SK-MEL-5 (cell line): ENCODE measurements around the gene ACTR3. TPM values are rescaled to one million over a fixed set of nuclear protein-coding genes. Genes with fewer than 3 reads are reported as not detected.

Experiments
- DNase-seq: peaks from one replicate; pipeline ENCODE4 v3.0.0-alpha.2; 2016; ENCODE audit warnings: low read depth, low spot score
- in situ Hi-C: cut with HindIII; loops from 2 replicates; pipeline ENCODE4 v1.10.0; 2016; ENCODE audit warnings: low sequenced_read_pairs, high pct_unique_total_duplicates, low pct_unique_long_range_greater_than_20kb
- total RNA-seq: library from RNA; depleted of rRNA; stranded (reverse); fragments of >200 nt; shearing (Covaris generic); gene quantifications from 2 replicates; pipeline ENCODE4 v1.2.3, GENCODE V29; 2014

ACTR3 gene
- total RNA-seq, 1 experiment from 2014 or later: 218 TPM

DNA sequence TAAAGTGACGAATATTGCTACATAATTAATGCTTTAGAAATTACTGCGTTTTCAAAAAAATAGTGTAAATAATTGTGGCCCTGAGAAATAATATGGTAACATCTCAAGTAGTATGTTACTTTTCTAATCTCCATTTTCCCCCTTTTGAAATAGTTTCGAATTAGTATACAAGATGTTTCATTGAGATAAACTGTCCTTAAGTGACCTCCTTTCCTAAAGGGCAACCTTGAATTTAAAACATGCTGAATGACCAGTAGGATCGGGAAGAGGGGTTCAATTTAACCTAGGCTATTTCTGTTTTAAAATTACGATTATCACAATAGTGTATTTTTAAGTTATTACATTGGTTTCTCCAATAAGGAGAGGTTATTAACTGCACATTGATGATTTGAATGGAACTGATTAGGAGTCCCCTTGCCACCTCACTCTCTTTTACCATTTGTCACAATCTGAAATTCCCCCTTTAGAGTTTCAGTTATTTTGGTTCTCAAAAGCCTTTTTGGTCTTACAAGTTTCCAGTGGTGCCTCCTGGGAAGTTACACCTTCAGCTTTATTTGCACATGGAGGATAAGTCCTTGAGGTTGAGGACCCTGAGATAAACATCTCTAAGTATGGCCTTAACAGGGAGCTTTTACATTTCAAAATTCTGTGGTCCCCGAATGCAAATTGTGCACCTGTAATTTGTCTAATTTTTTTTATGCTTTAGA, 2.3 kb downstream of the ACTR3 start:
- in situ Hi-C loops: no loop called here
- DNase-seq: no peak

DNA sequence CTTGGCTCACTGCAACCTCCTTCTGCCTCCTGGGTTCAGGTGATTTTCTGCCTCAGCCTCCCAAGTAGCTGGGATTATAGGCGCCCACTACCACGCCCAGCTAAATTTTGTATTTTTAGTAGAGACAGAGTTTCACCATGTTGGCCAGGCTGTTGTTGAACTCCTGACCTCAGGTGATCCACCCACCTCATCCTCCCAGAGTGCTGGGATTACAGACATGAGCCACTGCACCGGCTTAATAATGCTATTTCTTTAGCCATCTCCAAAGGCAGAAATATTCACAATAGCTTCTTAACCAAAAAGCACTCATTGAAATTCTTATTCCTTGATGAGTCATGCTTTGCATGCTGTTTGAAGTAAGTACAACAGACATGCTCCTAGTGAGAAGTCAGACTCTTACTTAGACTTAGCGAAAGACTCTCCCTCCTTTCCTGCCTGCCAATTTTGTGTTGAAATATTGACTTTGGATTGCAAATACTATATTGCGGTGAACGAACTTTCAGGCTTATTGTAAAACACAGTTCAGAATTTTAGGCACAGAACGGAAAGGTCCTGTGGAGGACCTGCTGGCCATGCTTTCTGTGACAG, 4.4 kb downstream of the ACTR3 start:
- DNase-seq: peak; percentile 31
- in situ Hi-C loops: no loop called here

DNA sequence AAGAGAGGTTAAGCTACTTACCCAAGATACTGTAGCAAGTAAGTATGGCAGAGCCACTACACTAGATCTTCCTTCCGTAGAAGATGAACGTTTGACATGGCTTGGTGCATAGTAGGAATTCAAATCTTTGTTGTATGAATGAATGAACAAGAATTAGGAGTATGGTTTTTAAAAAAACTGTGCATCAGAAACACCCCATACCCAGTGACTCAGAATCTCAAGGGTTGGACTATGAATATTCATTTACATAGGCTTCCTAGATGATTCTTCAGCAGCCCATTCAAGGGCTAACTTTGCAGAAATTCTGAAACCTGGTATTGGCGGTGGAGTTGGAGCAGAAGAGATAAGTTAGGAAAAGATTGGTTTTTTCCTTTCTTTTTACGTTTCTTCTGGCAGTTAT, 5.4 kb downstream of the ACTR3 start:
- DNase-seq: peak; percentile 25
- in situ Hi-C loops: no loop called here

DNA sequence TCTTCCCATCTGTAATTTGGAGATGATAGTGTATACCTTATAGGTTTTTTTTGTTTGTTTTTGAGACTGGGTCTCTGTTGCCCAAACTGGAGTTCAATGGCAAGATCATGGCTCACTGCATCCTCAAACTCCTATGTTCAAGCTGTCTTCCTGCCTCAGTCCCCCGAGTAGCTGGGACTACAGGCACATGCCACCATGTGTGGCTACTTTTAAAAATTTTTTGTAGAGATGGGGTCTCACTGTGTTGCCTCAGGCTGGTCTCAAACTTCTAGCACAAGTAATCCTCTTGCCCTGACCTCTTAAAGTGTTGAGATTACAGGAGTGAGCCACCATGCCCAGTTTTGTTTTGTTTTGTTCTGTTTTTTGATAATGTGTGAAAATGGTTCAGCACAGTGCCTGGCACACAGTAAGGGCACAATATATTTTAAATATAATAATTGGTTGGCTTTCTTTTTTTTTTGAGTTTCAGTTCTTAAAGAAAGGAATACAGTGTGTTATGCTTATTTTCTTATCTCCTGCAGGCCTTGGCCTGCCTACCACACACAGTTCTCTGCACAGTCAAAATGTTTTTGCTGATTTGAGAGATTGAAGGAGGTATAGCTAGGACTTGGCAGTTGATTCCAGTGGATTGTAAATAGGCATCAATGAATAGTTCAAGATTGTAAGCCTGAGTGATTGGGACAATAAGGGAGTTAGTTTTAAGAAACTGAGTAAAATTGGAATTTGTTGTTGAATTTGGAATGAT, 6.1 kb downstream of the ACTR3 start:
- in situ Hi-C loops: no loop called here
- DNase-seq: no peak

DNA sequence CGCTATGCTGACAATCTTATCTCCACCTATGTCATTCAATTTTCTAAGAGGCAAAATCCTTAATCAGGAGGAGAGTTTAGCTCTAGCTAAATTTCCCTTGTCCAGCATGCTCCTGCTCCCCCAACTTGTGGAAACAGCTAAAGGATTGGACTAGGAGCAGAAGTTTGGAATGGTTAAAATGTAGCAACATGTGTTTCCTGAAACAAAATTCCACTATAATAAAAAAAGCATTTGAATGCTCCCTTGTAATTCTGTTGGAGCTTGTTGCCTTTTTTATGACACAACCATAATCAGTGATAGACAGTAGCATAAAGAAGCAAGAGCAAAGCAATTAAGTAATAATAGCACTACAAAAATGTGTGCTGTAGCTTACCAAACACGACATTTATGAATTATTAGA, 6.9 kb downstream of the ACTR3 start:
- no peak for DNase-seq
- in situ Hi-C loops: no loop called here

DNA sequence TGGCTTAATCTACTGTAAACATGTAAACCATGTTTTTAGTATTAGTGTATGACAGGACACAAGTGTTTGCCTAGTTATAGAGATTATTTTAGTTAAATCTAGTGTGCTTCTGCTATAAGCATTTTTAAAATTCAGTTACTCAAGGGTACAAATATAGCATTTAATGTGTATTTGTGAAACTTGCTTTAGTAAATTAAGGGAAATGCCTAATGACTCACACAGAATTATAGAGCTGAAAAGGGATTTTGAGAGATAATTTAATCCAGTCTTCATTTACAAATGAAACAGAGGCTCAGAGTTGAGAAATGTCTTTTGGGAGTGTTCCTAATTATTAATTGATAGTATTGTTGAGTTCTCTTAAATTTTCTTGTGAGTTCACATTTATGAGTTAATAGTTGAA, 8.2 kb downstream of the ACTR3 start:
- DNase-seq: no peak
- in situ Hi-C loops: no loop called here

DNA sequence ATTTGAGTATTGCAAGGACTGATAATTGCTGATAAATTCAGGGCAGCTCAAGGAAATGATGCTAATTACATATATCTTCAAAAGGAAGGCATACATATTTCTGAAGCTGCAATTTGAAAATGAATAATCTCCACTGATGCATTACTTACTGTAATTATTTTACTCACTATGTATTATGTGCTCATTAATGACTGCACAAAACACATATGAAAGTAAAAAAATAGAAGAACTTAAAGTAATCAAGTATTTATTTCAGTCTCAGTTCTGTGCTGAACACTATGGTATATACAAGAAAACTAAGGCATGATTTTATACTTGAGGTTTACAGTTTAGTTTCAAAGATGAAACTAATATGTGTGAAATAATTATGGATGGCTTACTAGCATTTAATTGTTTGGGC, 9.3 kb downstream of the ACTR3 start:
- in situ Hi-C loops: no loop called here

DNA sequence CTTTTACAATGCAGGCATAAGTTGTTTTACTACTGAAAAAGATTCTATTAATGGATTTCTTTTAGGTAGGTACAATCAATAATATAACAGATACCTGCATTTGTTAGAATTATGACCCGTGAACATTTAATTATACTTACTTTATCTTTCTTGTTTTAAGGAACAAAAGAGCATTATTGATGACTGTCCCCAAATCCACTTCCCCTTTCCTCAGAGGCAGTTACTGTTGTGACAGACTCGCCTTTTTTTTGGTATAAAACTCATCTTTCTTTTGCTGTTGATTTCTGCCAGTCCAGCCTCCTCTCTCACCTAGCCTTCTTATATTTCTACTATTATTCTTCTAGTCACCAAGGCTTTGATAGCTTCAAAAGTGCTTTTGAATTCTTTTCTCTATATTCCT, 12.1 kb downstream of the ACTR3 start:
- no peak for DNase-seq
- in situ Hi-C loops: no loop called here

More for the DNA sequence above, 9.3 kb downstream of the ACTR3 start:
- DNase-seq: no peak

DNA sequence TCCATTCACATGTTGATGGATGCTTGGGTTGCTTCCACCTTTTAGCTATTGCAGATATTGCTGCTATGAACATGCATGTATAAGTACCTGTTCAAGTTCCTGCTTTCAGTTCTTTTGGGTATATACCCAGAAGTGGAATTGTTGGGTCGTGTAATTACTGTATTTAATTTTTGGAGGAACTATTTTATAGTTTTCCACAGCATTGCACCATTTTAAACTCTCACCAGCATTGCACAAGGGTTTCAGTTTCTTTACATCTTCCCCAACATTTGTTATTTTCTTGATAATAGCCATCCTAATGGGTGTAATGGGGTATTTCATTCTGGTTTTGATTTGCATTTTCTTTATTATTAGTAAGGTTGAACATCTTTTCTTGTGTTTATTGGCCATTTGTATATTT, 16.0 kb downstream of the ACTR3 start:
- in situ Hi-C loops: no loop called here
- DNase-seq: no peak

DNA sequence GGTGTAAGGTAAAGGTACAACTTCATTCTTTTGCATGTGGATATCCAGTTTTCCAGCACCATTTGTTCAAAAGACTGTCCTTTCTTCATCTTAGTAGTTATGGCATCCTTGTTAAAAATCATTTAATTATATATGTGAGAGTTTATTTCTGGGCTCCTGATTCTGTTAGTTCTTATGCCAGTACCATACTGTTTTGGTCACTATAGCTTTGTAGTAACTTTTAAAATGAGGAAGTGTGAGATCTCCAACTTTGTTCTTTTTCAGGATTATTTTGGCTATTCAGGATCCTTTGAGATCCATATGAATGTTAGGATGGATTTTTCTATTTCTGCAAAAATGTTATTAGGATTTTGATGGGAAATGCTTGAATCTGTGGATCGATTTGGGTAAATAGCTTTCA, 16.8 kb downstream of the ACTR3 start:
- in situ Hi-C loops: no loop called here
- DNase-seq: no peak

DNA sequence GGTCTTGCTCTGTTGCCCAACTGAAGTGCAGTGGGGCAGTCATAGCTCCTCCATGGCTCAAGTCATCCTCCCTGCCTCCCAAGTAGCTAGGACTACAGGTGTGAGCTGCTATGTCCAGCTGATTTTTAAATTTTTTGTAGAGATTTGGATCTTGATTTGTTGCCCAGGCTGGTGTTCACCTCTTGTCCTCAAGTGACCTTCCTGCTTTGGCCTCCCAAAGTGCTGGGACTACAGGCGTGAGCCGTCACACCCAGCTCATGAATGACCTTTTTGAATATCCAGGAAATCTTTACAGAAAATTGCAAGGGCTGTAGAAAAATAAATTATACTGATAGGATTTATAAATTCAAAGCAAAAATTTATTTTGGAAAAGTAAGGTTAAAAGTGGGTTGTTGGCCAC, 17.4 kb downstream of the ACTR3 start:
- no peak for DNase-seq
- in situ Hi-C loops: no loop called here

DNA sequence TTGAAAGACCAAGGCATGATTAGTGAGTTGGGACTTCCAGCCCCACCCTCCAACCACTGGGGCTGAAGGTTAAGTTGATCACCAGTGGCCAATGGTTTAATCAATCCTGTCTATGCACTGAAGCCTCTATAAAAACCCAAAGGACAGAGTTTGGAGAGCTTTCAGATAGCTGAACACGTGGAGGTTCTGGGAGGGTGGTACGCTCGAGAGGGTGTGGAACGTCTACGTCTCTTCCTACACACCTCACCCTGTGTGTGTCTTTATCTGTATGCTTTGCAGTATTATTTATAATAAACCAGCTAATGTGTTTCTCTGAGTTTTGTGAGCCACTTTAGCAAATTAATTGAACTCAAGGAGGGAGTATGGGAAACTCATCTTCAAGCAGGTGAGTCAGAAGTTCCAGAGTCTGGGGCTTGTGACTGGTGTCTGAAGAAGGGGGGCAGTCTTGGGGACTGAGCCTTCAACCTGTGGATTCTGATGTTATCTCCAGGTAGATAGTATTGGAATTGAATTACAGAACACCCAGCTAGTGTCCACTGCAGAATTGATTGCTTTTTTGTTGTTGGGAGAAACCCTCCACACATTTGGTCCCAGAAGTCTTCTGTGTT, 20.3 kb downstream of the ACTR3 start:
- no peak for DNase-seq
- in situ Hi-C loops: no loop called here

DNA sequence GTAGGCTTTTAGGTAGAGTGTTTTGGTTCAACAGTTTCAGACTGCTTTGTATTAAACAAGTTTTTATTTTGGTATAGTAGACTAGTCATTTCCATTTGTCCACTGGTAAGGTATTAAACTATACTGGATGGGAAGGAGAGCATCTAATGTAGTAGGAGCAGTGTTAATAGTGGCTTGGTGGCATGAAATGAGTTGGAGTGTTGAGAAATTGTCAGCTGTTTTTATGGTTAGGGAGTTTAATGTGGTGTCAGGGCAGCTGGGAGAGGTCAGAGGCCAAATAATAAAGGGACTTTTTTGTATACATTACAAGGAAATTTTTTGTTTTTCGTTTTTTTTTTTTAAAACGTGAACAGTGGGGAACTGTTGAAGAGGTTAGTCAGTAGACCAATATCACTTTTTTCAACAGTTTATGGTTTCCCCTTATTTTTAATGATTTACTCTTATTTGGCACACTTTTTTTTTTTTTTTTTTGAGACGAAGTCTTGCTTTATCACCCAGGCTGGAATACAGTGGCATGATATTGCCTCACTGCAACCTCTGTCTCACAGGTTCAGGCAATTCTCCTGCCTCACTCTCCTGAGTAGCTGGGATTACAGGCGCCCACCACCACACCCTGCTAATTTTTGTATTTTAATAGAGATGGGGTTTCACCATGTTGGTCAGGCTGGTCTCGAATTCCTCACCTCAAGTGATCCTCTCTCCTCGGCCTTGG, 21.2 kb downstream of the ACTR3 start:
- in situ Hi-C loops: no loop called here
- peak; percentile 23 for DNase-seq

DNA sequence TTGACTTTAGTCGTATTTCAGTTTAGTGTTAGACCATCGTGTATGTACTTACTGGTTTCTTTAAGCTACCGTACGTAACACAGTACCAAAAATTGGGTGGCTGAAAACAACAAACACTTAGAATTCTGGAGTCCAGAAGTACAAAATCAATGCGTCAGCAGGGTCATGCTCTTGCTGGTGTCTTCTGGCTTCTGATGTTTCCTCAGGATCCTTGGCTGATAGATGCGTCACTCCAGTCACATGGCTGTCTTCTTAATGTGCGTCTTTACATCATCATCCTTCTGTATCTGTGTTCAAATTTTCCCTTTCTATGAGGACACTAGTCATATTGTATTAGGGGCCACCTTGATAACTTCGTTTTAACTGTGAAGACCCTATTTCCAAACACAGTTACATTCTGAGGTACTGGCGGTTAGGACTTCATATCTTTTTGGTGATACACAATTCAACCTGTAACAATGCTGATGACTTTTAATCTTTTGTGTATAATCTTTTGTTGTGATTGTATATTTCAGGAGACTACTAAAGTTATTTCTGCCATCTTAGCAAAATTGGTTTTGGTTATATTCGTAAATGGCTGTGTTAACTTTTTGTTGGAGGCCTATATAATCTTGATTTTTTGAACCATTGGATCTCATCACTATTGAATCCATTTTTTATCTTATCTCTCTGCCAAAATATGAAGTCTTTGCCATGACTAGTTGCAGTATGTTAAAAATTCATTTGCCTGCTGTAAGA, 25.4 kb downstream of the ACTR3 start:
- in situ Hi-C loops: no loop called here
- DNase-seq: peak; percentile 75

DNA sequence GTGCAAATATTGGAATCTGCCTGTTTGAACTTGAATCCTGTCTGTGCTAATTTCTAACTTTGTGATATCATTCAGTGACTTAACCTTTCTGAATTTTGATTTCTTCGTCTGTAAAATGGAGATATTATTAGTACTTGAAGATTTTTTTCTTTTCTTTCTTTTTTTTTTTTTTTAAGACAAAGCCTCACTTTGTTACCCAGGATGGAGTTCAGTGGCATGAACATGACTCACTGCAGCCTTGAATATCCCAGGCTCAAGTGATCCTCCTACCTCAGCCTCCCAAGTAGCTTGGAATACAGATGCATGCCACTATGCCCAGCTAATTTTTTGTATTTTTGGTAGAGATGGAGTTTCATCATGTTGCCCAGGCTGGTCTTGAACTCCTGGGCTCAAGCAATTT, 28.3 kb downstream of the ACTR3 start:
- in situ Hi-C loops: no loop called here
- DNase-seq: no peak

DNA sequence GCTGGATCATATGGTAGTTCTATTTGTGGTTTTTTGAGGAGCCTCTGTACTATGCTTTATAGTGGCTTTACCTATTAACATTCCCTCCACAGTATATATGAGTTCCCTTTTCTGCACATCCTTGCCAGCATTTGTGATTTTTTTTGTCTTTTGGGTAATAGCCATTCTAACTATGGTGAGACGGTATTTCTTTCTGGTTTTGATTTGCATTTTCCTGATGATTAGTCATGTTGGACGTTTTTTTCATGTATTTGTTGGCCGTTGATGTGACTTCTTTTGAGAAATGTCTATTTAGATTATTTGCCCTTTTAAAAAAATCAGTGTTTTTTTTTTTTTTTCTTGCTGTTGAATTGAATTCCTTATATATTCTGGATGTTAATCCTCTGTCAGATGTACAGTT, 31.1 kb downstream of the ACTR3 start:
- in situ Hi-C loops: no loop called here
- DNase-seq: no peak

DNA sequence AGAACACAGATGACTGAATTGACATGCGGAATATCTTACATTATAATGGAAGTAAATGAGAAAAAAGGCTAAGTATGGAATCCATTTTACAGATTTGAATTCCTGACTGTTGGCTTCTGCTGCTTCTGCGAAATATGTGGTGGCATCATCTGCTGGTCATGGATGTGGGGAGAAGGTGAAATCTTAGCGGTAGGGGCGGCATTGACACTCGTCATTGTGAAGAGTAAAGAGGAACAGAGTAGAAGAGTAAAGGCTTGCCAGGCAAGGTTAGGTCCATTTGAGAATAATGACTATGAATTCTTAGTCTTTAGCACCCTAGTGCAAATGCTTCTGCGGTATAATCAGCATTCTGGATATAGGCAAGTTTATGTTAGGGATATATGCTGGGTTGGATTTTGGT, 32.4 kb downstream of the ACTR3 start:
- DNase-seq: no peak
- in situ Hi-C loops: no loop called here
